Keratinocyte (primary cell): ENCODE measurements around the gene SQSTM1. TPM values are rescaled to one million over a fixed set of nuclear protein-coding genes. Genes with fewer than 3 reads are reported as not detected.

Experiments used
- DNase-seq: peaks from one replicate; pipeline ENCODE4 v3.0.0-alpha.2; 2011; ENCODE audit warnings: low read depth, missing footprints, low spot score
- FAIRE-seq: peaks from 2 replicates; lab custom pipeline; 2011; peaks lifted over from hg19 to GRCh38; lab: Jason Lieb, UNC
- H2AFZ ChIP-seq: 2 replicates; pipeline ENCODE4 v1.6.0; 2012; ENCODE audit warnings: low read length, control low read depth, inconsistent platforms; ENCODE audit not compliant: control insufficient read depth
- H3K27ac ChIP-seq: 2 replicates; pipeline ENCODE4 v1.5.1; 2011; ENCODE audit warnings: low read length; ENCODE audit not compliant: control insufficient read depth, insufficient read depth
- H3K27me3 ChIP-seq: 3 replicates; pipeline ENCODE4 v1.6.0; 2011; ENCODE audit warnings: low read length; ENCODE audit not compliant: control insufficient read depth, insufficient read depth; ENCODE audit errors: extremely low read depth
- H3K36me3 ChIP-seq, 2 experiments: 2 replicates in 1 of 2; 3 replicates in 1 of 2; pipeline ENCODE4 v1.5.1; 2011; ENCODE audit warnings: low read length in 2 of 2, mild to moderate bottlenecking in 1 of 2; ENCODE audit not compliant: control insufficient read depth in 2 of 2, insufficient read depth in 2 of 2; ENCODE audit errors: extremely low read depth in 1 of 2
- H3K4me1 ChIP-seq: 3 replicates; pipeline ENCODE4 v1.5.1; 2011; ENCODE audit warnings: low read length; ENCODE audit not compliant: control insufficient read depth, insufficient read depth; ENCODE audit errors: extremely low read depth
- H3K4me2 ChIP-seq: 3 replicates; pipeline ENCODE4 v1.6.0; 2011; ENCODE audit warnings: low read depth, low read length; ENCODE audit not compliant: control insufficient read depth, insufficient read depth; ENCODE audit errors: extremely low read depth
- H3K4me3 ChIP-seq, 3 experiments: fragments of 200-600 bp in 1 of 3; sonication (generic) in 1 of 3; 2 replicates in 2 of 3; 3 replicates in 1 of 3; pipeline ENCODE4 v1.5.1; 2011 to 2016; ENCODE audit warnings: low read length in 3 of 3, mild to moderate bottlenecking in 3 of 3, control low read depth in 2 of 3, inconsistent platforms in 1 of 3, low read depth in 1 of 3, mixed read lengths in 1 of 3, mixed run types in 1 of 3, moderate library complexity in 1 of 3; ENCODE audit not compliant: control insufficient read depth in 2 of 3, insufficient read depth in 2 of 3; ENCODE audit errors: extremely low read depth in 1 of 3
- H3K79me2 ChIP-seq: 2 replicates; pipeline ENCODE4 v1.6.0; 2012; ENCODE audit warnings: low read length; ENCODE audit not compliant: control insufficient read depth, insufficient read depth
- H3K9ac ChIP-seq: 3 replicates; pipeline ENCODE4 v1.6.0; 2011; ENCODE audit warnings: low read length; ENCODE audit not compliant: control insufficient read depth, insufficient read depth; ENCODE audit errors: extremely low read depth
- H3K9me1 ChIP-seq: 3 replicates; pipeline ENCODE4 v1.6.0; 2011; ENCODE audit warnings: low read length; ENCODE audit not compliant: control insufficient read depth, insufficient read depth; ENCODE audit errors: extremely low read depth
- H3K9me3 ChIP-seq: 2 replicates; pipeline ENCODE4 v1.5.1; 2012; ENCODE audit warnings: low read depth, low read length; ENCODE audit not compliant: control insufficient read depth
- H4K20me1 ChIP-seq: 3 replicates; pipeline ENCODE4 v1.6.0; 2011; ENCODE audit warnings: low read length; ENCODE audit not compliant: control insufficient read depth, insufficient read depth; ENCODE audit errors: extremely low read depth
- CTCF ChIP-seq, 3 experiments: IDR thresholded peaks in 1 of 3; conservative IDR thresholded peaks in 1 of 3; optimal IDR thresholded peaks in 1 of 3; 2 replicates in 2 of 3; 3 replicates in 1 of 3; pipeline versions ENCODE3 to v1.5.1; 2011; ENCODE audit warnings: low read length in 3 of 3, mild to moderate bottlenecking in 3 of 3, moderate library complexity in 2 of 3, control low read depth in 1 of 3, inconsistent platforms in 1 of 3; ENCODE audit not compliant: insufficient read depth in 2 of 3; ENCODE audit errors: extremely low read depth in 1 of 3
- EZH2 ChIP-seq: IDR thresholded peaks from one replicate; pipeline ENCODE4 v1.6.1; 2012; ENCODE audit warnings: inconsistent platforms, mild to moderate bottlenecking, low read length, moderate library complexity
- dilution Hi-C: fragments of 300-500 bp; cut with MboI; formaldehyde crosslinking; loops from one replicate; pipeline ENCODE4 v1.7.0; 2020; ENCODE audit warnings: low sequenced_read_pairs; ENCODE audit not compliant: extremely low pct_ligation_motif_present
- polyA plus RNA-seq, 5 experiments: library from polyadenylated mRNA; depleted of rRNA in 3 of 5; stranded (reverse) in 3 of 5; stranded (forward) in 1 of 5; unstranded in 1 of 5; fragments of >200 nt; gene quantifications; 1 replicate in 1 of 5; 2 replicates in 3 of 5; 3 replicates in 1 of 5; pipeline versions ENCODE4 v1.2.1 to v1.2.3, GENCODE V29; 2011 to 2012; ENCODE audit warnings: missing spikeins in 2 of 5, low read depth in 1 of 5, low replicate concordance in 1 of 5

Gene SQSTM1
- polyA plus RNA-seq, 1 donor (not counting 4 experiments of a cell fraction or from before 2014, with no cell fraction given): 75.7 TPM

GRCh38 chr5:179823937-179824744 is 3.4 kb downstream of the SQSTM1 start:
- Histone ChIP-seq H3K4me3 (no peak overlapping the region), H3K36me3 (peaks cover 39 to 43% of the 10 kb centered on the region in 2 experiments), H4K20me1 (peaks cover 19% of the 10 kb centered on the region), H3K27ac (no peak overlapping the region), H3K4me1 (peaks cover 20% of the 10 kb centered on the region), H3K4me2 (no peak overlapping the region), H3K9ac (no peak overlapping the region), H3K79me2 (peaks cover 23% of the 10 kb centered on the region), H3K9me1 (peaks cover 3% of the 10 kb centered on the region), H3K9me3 (no peaks in the 10 kb centered on the region), H3K27me3 (no peaks in the 10 kb centered on the region), H2AFZ (no peak overlapping the region)
- DNase-seq (no peak), FAIRE-seq (no peak)
- no peak for TF ChIP-seq CTCF (optimal IDR thresholded peaks at IDR 0.05 in 1 of 3, IDR thresholded peaks at IDR 0.05 in 1 of 3, conservative IDR thresholded peaks at IDR 0.05 in 1 of 3; ENCODE audit: extremely low read depth in 1 of 3, insufficient read depth in 2 of 3, low read length in 3 of 3)
- no peak for TF ChIP-seq EZH2
- dilution Hi-C loops: no loop called here

- Histone ChIP-seq H4K20me1 (peaks cover 19% of the 10 kb centered on the region), H3K4me3 (no peak overlapping the region)
- dilution Hi-C loops: loop anchor here (25.0 kb wide), 1 partner anchor 87 kb away; the partner anchor contains the start of gene MAML1
Observed at GRCh38 chr5:179824745-179825112, 4.0 kb downstream of the SQSTM1 start.

More at GRCh38 chr5:179824745-179825112, 4.0 kb downstream of the SQSTM1 start:
- H3K9me3 ChIP-seq: no peaks in the 10 kb centered on the region
- H2AFZ ChIP-seq: no peak overlapping the region
- no peaks in the 10 kb centered on the region for H3K27me3 ChIP-seq
- no peak for DNase-seq
- TF ChIP-seq EZH2 (no peak), CTCF (optimal IDR thresholded peaks at IDR 0.05 in 1 of 3, IDR thresholded peaks at IDR 0.05 in 1 of 3, conservative IDR thresholded peaks at IDR 0.05 in 1 of 3; ENCODE audit: extremely low read depth in 1 of 3, insufficient read depth in 2 of 3, low read length in 3 of 3) (no peak)
- H3K79me2 ChIP-seq: peaks cover 23% of the 10 kb centered on the region
- H3K36me3 ChIP-seq: peaks cover 39 to 46% of the 10 kb centered on the region in 2 experiments
- H3K9me1 ChIP-seq: peaks cover 3% of the 10 kb centered on the region
- H3K4me1 ChIP-seq: peaks cover 15% of the 10 kb centered on the region
- no peak overlapping the region for H3K27ac ChIP-seq
- FAIRE-seq: no peak
- H3K4me2 ChIP-seq: no peak overlapping the region
- H3K9ac ChIP-seq: no peak overlapping the region
